ENCODE results near the gene TRPM3.

The TRPM3 gene

GRCh38 chr9:71037521-71037920 is 83.9 kb downstream of the TRPM3 start:
- no peak for TF ChIP-seq CTCF (IDR thresholded peaks at IDR 0.05; ENCODE audit: control extremely low read depth, extremely low read depth, low read depth, missing control alignments)
- ChIA-PET CTCF (no interaction called here), POLR2A (no interaction called here)
- no peak for DNase-seq (ENCODE audit: extremely low spot score)

- no peak for DNase-seq (ENCODE audit: extremely low spot score)
- no peak for TF ChIP-seq CTCF (IDR thresholded peaks at IDR 0.05; ENCODE audit: control extremely low read depth, extremely low read depth, low read depth, missing control alignments)
- ChIA-PET POLR2A (no interaction called here), CTCF (interaction anchor here (0.8 kb wide), 1 partner anchor 645 kb away, joined by 3 read pairs; no protein-coding TSS in a partner anchor)
Measured at GRCh38 chr9:71036501-71036900, 84.9 kb downstream of the TRPM3 start.

- ChIA-PET POLR2A (no interaction called here), CTCF (no interaction called here)
- no peak for TF ChIP-seq CTCF (IDR thresholded peaks at IDR 0.05; ENCODE audit: control extremely low read depth, extremely low read depth, low read depth, missing control alignments)
- DNase-seq (ENCODE audit: extremely low spot score), result no peak
Measured at GRCh38 chr9:71032779-71033178, 88.6 kb downstream of the TRPM3 start.

- ChIA-PET CTCF (no interaction called here), POLR2A (no interaction called here)
- TF ChIP-seq CTCF (IDR thresholded peaks at IDR 0.05; ENCODE audit: control extremely low read depth, extremely low read depth, low read depth, missing control alignments), result no peak
Measured at GRCh38 chr9:71025728-71026127, 95.7 kb downstream of the TRPM3 start.

GRCh38 chr9:71025201-71025600 is 96.2 kb downstream of the TRPM3 start:
- ChIA-PET CTCF (interaction anchor here (1.1 kb wide), 1 partner anchor 9 kb away, joined by 7 read pairs; no protein-coding TSS in a partner anchor), POLR2A (no interaction called here)
- no peak for TF ChIP-seq CTCF (IDR thresholded peaks at IDR 0.05; ENCODE audit: control extremely low read depth, extremely low read depth, low read depth, missing control alignments)
- no peak for DNase-seq (ENCODE audit: extremely low spot score)

More at GRCh38 chr9:71025728-71026127, 95.7 kb downstream of the TRPM3 start:
- no peak for DNase-seq (ENCODE audit: extremely low spot score)

GRCh38 chr9:71010258-71010657 is 111.2 kb downstream of the TRPM3 start:
- ChIA-PET CTCF (no interaction called here), POLR2A (no interaction called here)
- no peak for DNase-seq (ENCODE audit: extremely low spot score)
- no peak for TF ChIP-seq CTCF (IDR thresholded peaks at IDR 0.05; ENCODE audit: control extremely low read depth, extremely low read depth, low read depth, missing control alignments)

- ChIA-PET POLR2A (no interaction called here), CTCF (interaction anchor here (0.9 kb wide), 1 partner anchor 368 kb away, joined by 3 read pairs; no protein-coding TSS in a partner anchor)
- DNase-seq (ENCODE audit: extremely low spot score), result no peak
- TF ChIP-seq CTCF (IDR thresholded peaks at IDR 0.05; ENCODE audit: control extremely low read depth, extremely low read depth, low read depth, missing control alignments), result no peak
Measured at GRCh38 chr9:71005456-71005855, 116.0 kb downstream of the TRPM3 start.
